Tibial nerve (tissue), 4 donors: Measurements from ENCODE around the gene PLPP3. TPM values are rescaled to one million over a fixed set of nuclear protein-coding genes. Genes with fewer than 3 reads are reported as not detected.
A peak's percentile ranks its signal among the peaks of the same experiment; 100 is the strongest.

Experiments used
- DNase-seq, 2 donors: peaks; one replicate each; pipeline ENCODE4 v3.0.0-alpha.2; 2019; ENCODE audit warnings: low spot score in 2 of 2
- H3K27ac ChIP-seq, 4 donors: fragments of 200-600 bp; sonication (generic) in 3 of 4; one replicate each; pipeline ENCODE4 v1.5.1; 2017 to 2019; ENCODE audit warnings: mild to moderate bottlenecking in 1 of 4
- H3K27me3 ChIP-seq, 2 donors: fragments of 200-600 bp; sonication (generic) in 1 of 2; one replicate each; pipeline versions ENCODE4 v1.5.1 to v1.6.0; 2017 to 2019
- H3K36me3 ChIP-seq, 3 donors: fragments of 200-600 bp; sonication (generic); one replicate each; pipeline ENCODE4 v1.5.1; 2018 to 2019
- H3K4me1 ChIP-seq, 4 donors: fragments of 200-600 bp; sonication (generic) in 3 of 4; one replicate each; pipeline ENCODE4 v1.5.1; 2017 to 2019
- H3K4me3 ChIP-seq, 4 donors: fragments of 200-600 bp; sonication (generic) in 3 of 4; one replicate each; pipeline ENCODE4 v1.5.1; 2017 to 2019; ENCODE audit warnings: mild to moderate bottlenecking in 1 of 4, moderate library complexity in 1 of 4
- H3K9me3 ChIP-seq, 4 donors: fragments of 200-600 bp; sonication (generic) in 3 of 4; one replicate each; pipeline ENCODE4 v1.5.1; 2017 to 2019
- EP300 ChIP-seq, 2 donors: sonication (generic); formaldehyde crosslinking; IDR thresholded peaks; one replicate each; pipeline ENCODE4 v1.6.1; 2017; ENCODE audit warnings: antibody characterized with exemption in 2 of 2, mild to moderate bottlenecking in 1 of 2
- POLR2A ChIP-seq, 2 donors: fragments of 450-650 bp; IDR thresholded peaks; one replicate each; pipeline ENCODE4 v1.6.1; 2017; ENCODE audit warnings: antibody characterized with exemption in 2 of 2, mild to moderate bottlenecking in 2 of 2, moderate library complexity in 2 of 2
- WGBS, 2 donors: methylation state at CpG; one replicate each; pipeline ENCODE4 v1.1.5; 2018; 5-methylcytosine and 5-hydroxymethylcytosine counted together
- total RNA-seq, 4 donors: library from RNA; depleted of rRNA; stranded (reverse); fragments of >200 nt; gene quantifications; one replicate each; pipeline ENCODE4 v1.1.0, GENCODE V29; 2016
- TF ChIP-seq, protein P1 (sequence below), 5 experiments: fragments of 200-600 bp in 3 of 5; fragments of 450-650 bp in 2 of 5; sonication (generic) in 3 of 5; IDR thresholded peaks; one replicate each; pipeline ENCODE4 v1.5.1; 2016 to 2019; ENCODE audit warnings: antibody characterized with exemption in 5 of 5, mild to moderate bottlenecking in 3 of 5, moderate library complexity in 2 of 5

Gene PLPP3
- total RNA-seq, 4 donors from 2014 or later, result 139 to 307 (median 267) TPM

DNA sequence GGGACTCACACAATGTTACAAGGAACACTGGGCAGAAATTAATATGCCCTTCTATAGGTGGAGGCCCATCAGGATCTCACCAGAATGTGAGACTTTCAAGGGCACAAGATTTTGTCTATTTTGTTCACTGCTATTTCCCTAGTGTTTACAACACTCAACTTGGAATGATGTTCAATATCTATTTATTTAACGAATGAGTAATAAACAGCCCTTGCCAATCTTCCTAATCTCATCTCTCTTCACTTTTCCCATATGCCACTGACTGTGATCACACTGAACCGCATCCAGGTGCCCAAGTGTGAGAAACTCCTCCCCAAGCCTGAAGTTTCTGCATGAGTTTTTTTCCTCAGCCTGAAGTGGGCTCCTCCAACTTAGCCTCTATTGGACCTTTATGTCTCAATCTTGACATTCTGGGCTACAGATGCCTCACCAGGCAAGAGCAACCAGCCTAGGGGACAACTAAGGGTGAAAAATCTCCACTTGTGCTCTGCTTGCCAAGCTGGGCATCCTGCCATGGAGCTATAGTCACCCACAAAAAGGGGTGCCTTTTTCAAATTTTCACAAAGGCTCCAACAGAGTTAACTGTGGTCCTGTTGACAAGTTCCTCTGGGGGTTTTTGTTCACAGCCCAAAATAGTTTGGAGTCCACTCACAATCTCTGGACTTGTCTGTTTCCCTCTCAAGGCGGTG is 105.6 kb downstream of the PLPP3 start:
- Histone ChIP-seq H3K27ac (peak overlapping the region in 3 of 4 donors; percentile 35 to 69 (median 65)), H3K9me3 (no peaks in the 10 kb centered on the region)
- 54 to 63% methylated on average over 3 of the region's 3 CpGs for WGBS, 2 donors

DNA sequence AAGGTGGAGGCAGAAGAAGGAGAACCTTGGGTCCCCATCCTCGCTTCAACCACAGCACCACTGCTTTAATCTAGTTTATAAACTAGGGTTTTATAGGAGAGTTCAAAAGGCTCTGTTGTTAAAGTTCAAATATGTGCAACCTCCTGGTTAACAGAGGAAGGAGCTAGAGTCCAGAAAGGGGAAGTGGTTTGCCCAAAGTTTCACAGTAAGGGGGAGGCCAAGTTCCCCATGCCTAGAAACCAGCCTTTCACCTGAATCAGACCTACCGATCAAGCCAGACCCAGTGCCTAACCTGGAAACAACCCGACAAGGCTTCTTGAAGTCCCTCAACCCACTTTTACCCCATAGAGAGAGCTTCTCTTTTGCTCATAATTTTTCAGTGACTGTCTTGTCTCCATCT is 106.5 kb downstream of the PLPP3 start:
- TF ChIP-seq EP300 (IDR thresholded peaks at IDR 0.05) (no peak), POLR2A (IDR thresholded peaks at IDR 0.05) (no peak)
- TF ChIP-seq, protein P1, sequence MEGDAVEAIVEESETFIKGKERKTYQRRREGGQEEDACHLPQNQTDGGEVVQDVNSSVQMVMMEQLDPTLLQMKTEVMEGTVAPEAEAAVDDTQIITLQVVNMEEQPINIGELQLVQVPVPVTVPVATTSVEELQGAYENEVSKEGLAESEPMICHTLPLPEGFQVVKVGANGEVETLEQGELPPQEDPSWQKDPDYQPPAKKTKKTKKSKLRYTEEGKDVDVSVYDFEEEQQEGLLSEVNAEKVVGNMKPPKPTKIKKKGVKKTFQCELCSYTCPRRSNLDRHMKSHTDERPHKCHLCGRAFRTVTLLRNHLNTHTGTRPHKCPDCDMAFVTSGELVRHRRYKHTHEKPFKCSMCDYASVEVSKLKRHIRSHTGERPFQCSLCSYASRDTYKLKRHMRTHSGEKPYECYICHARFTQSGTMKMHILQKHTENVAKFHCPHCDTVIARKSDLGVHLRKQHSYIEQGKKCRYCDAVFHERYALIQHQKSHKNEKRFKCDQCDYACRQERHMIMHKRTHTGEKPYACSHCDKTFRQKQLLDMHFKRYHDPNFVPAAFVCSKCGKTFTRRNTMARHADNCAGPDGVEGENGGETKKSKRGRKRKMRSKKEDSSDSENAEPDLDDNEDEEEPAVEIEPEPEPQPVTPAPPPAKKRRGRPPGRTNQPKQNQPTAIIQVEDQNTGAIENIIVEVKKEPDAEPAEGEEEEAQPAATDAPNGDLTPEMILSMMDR (IDR thresholded peaks at IDR 0.05), result no peak
- peaks cover 0 to 63% (median 14%) of the 10 kb centered on the region in 4 donors for H3K4me1 ChIP-seq
- no peaks in the 10 kb centered on the region for H3K36me3 ChIP-seq
- H3K9me3 ChIP-seq, result no peaks in the 10 kb centered on the region
- peak overlapping the region in 1 of 4 donors; percentile 69 for H3K27ac ChIP-seq
- DNase-seq, result no peak
- 83 to 84% methylated on average over 3 of the region's 3 CpGs for WGBS, 2 donors
- no peaks in the 10 kb centered on the region for H3K27me3 ChIP-seq
- no peak overlapping the region for H3K4me3 ChIP-seq

More for the DNA sequence above, 105.6 kb downstream of the PLPP3 start:
- Histone ChIP-seq H3K4me1 (peaks cover 0 to 68% (median 14%) of the 10 kb centered on the region in 4 donors), H3K27me3 (no peaks in the 10 kb centered on the region), H3K36me3 (no peaks in the 10 kb centered on the region), H3K4me3 (no peak overlapping the region)
- TF ChIP-seq, protein P1 (IDR thresholded peaks at IDR 0.05), result no peak
- TF ChIP-seq EP300 (IDR thresholded peaks at IDR 0.05) (no peak), POLR2A (IDR thresholded peaks at IDR 0.05) (no peak)
- no peak for DNase-seq

DNA sequence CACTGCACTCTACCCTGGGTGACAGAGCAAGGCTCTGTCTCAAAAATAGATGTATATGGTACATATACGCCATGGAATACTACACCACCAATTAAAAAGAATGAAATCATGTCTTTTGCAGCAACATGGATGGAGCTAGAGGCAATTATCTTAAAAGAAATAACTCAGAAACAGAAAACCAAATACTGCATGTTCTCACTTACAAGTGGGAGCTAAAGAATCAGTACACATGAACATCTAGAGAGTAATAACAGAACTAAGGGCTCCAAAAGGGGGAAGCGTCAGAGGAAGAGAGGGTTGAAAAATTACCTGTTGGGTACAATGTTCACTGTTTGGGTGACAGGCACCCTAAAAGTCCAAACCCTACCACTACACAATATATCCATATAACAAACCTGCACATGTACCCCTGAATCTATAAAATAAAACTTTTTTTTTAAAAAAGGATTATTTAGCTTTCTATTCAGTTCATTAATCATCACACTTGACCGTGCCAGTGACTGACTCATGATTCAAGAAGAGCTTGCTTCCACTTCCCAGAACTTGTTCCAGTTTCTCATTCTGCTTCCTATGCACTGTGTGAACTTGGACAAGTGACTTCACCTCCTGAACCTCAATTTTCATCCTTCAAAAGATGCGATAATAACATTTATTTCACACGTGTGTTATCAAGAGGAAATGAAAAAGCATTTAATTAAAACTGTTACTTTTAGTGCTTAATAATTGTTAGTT is 109.6 kb downstream of the PLPP3 start:
- H3K4me3 ChIP-seq, result no peak overlapping the region
- DNase-seq, result no peak
- H3K27ac ChIP-seq, result peak overlapping the region in 1 of 4 donors; percentile 4
- H3K27me3 ChIP-seq, result no peaks in the 10 kb centered on the region
- WGBS, 2 donors, result 58 to 60% methylated on average over 5 of the region's 5 CpGs
- H3K36me3 ChIP-seq, result no peaks in the 10 kb centered on the region
- TF ChIP-seq, protein P1 (IDR thresholded peaks at IDR 0.05), result no peak
- TF ChIP-seq POLR2A (IDR thresholded peaks at IDR 0.05), result no peak
- TF ChIP-seq EP300 (IDR thresholded peaks at IDR 0.05), result peak in 1 of 2 donors; percentile 44
- peaks cover 0 to 51% (median 12%) of the 10 kb centered on the region in 4 donors for H3K4me1 ChIP-seq
- no peaks in the 10 kb centered on the region for H3K9me3 ChIP-seq

DNA sequence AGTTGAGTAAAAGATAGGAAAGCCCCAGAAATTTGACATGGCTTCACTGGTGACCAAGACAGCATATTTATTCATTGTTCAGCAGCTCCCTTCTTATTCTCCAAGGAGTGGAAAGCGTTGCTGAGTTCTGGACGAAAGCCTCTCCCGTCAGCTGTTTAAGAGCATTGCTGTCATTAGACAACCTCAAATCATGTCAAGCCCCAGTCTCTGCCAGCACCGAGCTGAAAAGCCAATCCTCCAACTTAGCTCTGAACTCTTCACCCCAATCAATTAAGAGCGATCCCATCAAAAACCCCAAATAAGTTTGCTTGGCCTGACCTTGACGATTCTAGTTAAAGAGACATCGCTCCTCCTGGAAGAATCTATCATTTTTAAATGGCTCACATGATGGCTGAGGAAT is 110.8 kb downstream of the PLPP3 start:
- peak in 1 of 2 donors; percentile 10 for TF ChIP-seq EP300 (IDR thresholded peaks at IDR 0.05)
- TF ChIP-seq POLR2A (IDR thresholded peaks at IDR 0.05), result no peak
- WGBS, 2 donors, result 44 to 47% methylated on average over 7 of the region's 7 CpGs
- Histone ChIP-seq H3K4me3 (no peak overlapping the region), H3K36me3 (no peaks in the 10 kb centered on the region), H3K9me3 (no peaks in the 10 kb centered on the region), H3K4me1 (peaks cover 0 to 40% (median 12%) of the 10 kb centered on the region in 4 donors), H3K27me3 (no peaks in the 10 kb centered on the region), H3K27ac (peak overlapping the region in 1 of 4 donors; percentile 12)
- DNase-seq, result no peak

DNA sequence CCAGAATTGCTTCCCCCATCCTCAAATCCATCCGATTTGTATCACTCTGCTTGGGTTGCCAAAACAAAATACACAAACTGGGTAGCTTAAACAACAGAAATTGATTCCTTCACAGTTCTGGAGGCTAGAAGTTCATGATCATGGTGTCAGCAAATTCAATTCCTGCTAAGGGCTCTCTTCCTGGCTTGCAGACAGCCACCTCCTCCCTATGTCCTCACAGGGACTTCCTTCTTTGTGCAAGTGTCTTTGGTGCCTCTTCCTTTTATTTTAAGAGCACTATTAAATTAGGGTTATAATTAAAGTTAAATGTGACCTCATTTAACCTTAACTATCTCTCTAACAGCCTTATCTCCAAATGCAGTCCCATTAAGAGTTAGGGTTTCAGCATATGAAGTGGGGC is 112.8 kb downstream of the PLPP3 start:
- TF ChIP-seq EP300 (IDR thresholded peaks at IDR 0.05) (peak in 1 of 2 donors; percentile 36), POLR2A (IDR thresholded peaks at IDR 0.05) (no peak)
- TF ChIP-seq, protein P1 (IDR thresholded peaks at IDR 0.05), result no peak
- Histone ChIP-seq H3K36me3 (no peaks in the 10 kb centered on the region), H3K4me3 (no peak overlapping the region), H3K27me3 (no peaks in the 10 kb centered on the region), H3K4me1 (peaks cover 0 to 34% (median 6%) of the 10 kb centered on the region in 4 donors), H3K9me3 (no peaks in the 10 kb centered on the region), H3K27ac (no peak overlapping the region)
- WGBS, 2 donors, result 89 to 90% methylated on average over 1 of the region's 1 CpG
- DNase-seq, result no peak
